Endothelial cell of umbilical vein (primary cell): ENCODE results near the gene SCN1B.

Experiments
- JUN ChIP-seq: IDR thresholded peaks from 2 replicates; pipeline ENCODE4 v1.6.1; 2011; ENCODE audit warnings: borderline replicate concordance, low read depth; ENCODE audit not compliant: insufficient read length, insufficient read depth
- TF ChIP-seq, protein P1 (sequence below), 2 donors: IDR thresholded peaks; 1 replicate in 1 of 2; 2 replicates in 1 of 2; pipeline ENCODE4 v1.5.1; 2011; ENCODE audit warnings: low read length in 2 of 2, mild to moderate bottlenecking in 2 of 2, moderate library complexity in 2 of 2, control low read depth in 1 of 2, inconsistent platforms in 1 of 2, low read depth in 1 of 2; ENCODE audit not compliant: insufficient read depth in 1 of 2; ENCODE audit errors: extremely low read depth in 1 of 2

DNA sequence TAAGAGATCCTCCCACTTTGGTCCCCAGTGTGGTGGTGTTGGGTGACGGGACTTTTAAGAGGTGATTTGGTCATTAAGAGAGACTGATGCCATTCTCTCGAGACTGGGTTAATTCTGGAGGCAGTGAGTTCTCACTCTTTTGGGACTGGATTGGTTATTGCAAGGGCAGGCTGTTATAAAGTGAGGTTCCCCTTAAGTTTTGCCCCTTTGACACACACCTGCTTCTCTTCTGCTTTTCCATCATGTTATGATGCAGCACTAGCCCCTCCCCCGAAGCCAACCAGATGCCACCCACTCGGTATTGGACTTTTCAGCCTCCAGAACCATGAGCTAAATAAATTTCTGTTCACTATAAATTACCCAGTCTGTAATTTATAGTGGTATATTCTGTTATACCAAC is 46.5 kb upstream of the SCN1B start:
- TF ChIP-seq, protein P1, sequence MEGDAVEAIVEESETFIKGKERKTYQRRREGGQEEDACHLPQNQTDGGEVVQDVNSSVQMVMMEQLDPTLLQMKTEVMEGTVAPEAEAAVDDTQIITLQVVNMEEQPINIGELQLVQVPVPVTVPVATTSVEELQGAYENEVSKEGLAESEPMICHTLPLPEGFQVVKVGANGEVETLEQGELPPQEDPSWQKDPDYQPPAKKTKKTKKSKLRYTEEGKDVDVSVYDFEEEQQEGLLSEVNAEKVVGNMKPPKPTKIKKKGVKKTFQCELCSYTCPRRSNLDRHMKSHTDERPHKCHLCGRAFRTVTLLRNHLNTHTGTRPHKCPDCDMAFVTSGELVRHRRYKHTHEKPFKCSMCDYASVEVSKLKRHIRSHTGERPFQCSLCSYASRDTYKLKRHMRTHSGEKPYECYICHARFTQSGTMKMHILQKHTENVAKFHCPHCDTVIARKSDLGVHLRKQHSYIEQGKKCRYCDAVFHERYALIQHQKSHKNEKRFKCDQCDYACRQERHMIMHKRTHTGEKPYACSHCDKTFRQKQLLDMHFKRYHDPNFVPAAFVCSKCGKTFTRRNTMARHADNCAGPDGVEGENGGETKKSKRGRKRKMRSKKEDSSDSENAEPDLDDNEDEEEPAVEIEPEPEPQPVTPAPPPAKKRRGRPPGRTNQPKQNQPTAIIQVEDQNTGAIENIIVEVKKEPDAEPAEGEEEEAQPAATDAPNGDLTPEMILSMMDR (IDR thresholded peaks at IDR 0.05; ENCODE audit: extremely low read depth in 1 of 2, insufficient read depth in 1 of 2, low read depth in 1 of 2, low read length in 2 of 2) = no peak
- no peak for TF ChIP-seq JUN
